Colonic mucosa (tissue), 4 donors: ENCODE data around the gene SLC9A3. TPM values are rescaled to one million over a fixed set of nuclear protein-coding genes. Genes with fewer than 3 reads are reported as not detected.

ENCODE experiments used
- DNase-seq: peaks from one replicate; pipeline ENCODE4 v3.0.0-alpha.2; 2020
- H3K27ac ChIP-seq: fragments of 200-600 bp; one replicate; pipeline ENCODE4 v1.8.0; 2021
- H3K27me3 ChIP-seq: fragments of 200-600 bp; one replicate; pipeline ENCODE4 v1.8.0; 2021
- H3K36me3 ChIP-seq: fragments of 200-600 bp; one replicate; pipeline ENCODE4 v1.8.0; 2021
- H3K4me1 ChIP-seq: fragments of 200-600 bp; one replicate; pipeline ENCODE4 v1.8.0; 2021; ENCODE audit warnings: mild to moderate bottlenecking
- H3K4me3 ChIP-seq: fragments of 200-600 bp; one replicate; pipeline ENCODE4 v1.8.0; 2021
- H3K9ac ChIP-seq, 2 donors: one replicate each; pipeline ENCODE4 v1.7.0; 2013; ENCODE audit warnings: control low read depth in 2 of 2, low read depth in 2 of 2, low read length in 2 of 2
- H3K9me3 ChIP-seq: fragments of 200-600 bp; one replicate; pipeline ENCODE4 v1.8.0; 2021
- intact Hi-C: fragments of 100-400 bp; cut with DNase I; formaldehyde crosslinking; loops from one replicate; pipeline ENCODE4 v1.14.1; 2022
- total RNA-seq, 2 donors: library from RNA; stranded (reverse); fragmentation: NEBNext Ultra II Directional in 1 of 2; extraction: Animal tissue kit (Norgen Biotek cat#: 25700) in 1 of 2; gene quantifications; one replicate each; pipeline ENCODE4 v1.2.1, GENCODE V29; 2021
- TF ChIP-seq, protein P1 (sequence below): fragments of 200-600 bp; IDR thresholded peaks from one replicate; pipeline ENCODE4 v1.8.0; 2022; ENCODE audit warnings: antibody characterized with exemption, mild to moderate bottlenecking
- donor health status: healthy.
- donor health status: DM: no; HTN: no; CAD: no.
- donor health status: DM: no; HTN: no; CAD: no.

Gene SLC9A3
- total RNA-seq, 2 donors from 2014 or later: 70.0 to 78.8 TPM

DNA sequence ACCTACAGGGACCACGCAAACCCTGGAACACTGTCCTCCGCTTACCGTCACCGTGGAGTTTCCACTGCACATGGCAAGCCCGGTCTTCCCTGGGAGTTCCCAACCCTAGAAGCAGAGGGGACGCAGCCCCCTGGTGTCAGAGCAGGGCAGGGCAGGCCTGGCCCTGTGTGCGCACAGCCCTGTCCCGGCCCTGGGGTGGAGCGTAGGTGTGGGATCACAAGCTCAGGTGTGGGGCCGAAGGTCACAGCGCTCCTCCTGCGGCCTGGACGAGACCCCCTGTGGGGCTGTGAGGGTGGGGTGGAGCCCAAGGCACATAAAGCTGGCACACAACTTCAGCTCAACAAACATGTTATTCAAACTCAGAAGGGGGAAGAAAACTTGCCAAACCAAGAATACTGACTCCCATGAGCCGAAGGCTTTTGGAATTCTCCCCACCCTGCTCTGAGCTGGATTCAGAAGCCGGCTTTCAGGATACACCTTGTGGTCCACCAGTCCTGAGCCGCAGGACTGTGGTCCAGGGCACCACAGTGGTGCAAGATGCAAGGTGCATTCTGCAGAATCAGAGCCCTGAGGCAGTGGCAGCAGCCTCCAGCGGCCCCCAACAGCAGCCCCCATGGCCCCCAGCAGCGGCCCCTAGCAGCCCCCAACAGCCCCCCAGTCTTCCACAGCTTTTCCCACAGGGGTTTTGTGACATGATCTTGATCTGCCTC, 93.1 kb downstream of the SLC9A3 start:
- intact Hi-C loops: no loop called here
- TF ChIP-seq, protein P1, sequence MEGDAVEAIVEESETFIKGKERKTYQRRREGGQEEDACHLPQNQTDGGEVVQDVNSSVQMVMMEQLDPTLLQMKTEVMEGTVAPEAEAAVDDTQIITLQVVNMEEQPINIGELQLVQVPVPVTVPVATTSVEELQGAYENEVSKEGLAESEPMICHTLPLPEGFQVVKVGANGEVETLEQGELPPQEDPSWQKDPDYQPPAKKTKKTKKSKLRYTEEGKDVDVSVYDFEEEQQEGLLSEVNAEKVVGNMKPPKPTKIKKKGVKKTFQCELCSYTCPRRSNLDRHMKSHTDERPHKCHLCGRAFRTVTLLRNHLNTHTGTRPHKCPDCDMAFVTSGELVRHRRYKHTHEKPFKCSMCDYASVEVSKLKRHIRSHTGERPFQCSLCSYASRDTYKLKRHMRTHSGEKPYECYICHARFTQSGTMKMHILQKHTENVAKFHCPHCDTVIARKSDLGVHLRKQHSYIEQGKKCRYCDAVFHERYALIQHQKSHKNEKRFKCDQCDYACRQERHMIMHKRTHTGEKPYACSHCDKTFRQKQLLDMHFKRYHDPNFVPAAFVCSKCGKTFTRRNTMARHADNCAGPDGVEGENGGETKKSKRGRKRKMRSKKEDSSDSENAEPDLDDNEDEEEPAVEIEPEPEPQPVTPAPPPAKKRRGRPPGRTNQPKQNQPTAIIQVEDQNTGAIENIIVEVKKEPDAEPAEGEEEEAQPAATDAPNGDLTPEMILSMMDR: peak; percentile 59

DNA sequence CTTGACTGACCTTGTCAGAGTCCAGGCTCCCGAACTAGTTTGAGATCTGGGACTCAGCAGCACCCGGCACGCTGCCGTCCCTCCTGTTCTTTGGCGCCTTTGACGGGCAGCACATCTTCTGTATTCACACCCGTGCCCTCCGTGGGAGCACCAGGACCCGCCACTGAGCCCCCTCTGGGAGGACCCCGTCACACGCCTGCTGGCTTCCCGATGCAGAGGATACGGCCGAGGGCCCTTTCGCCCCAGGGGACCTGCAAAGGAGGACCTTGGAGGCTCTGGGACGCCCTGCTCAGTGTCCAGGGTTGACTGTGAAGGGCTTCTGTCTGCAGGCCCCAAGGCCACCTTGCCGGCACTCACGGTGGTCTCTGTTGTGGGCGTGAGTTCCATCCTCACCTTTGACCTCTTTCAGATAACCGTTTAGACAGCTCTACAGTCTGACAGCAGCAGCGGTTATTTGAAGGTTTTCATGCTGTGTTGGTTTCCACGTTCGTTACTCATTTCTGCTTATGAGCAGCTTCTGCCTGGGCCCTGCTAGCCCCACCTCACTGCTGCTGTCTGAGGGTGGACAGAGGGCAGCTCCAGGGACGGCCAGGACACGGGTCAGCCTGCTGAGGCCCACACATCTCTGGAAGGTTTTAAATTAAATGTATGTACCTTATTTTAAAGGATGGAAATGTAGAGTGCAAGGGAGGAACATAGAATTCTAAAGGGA, 93.9 kb downstream of the SLC9A3 start:
- no peak overlapping the region for H3K27ac ChIP-seq
- no peaks in the 10 kb centered on the region for H3K4me1 ChIP-seq
- TF ChIP-seq, protein P1: no peak
- no peaks in the 10 kb centered on the region for H3K36me3 ChIP-seq
- intact Hi-C loops: no loop called here
- H3K4me3 ChIP-seq: no peak overlapping the region
- no peaks in the 10 kb centered on the region for H3K9me3 ChIP-seq
- DNase-seq: no peak
- no peak overlapping the region for H3K9ac ChIP-seq
- no peaks in the 10 kb centered on the region for H3K27me3 ChIP-seq

More for the DNA sequence above, 93.1 kb downstream of the SLC9A3 start:
- peak overlapping the region in 1 of 2 donors; percentile 19 for H3K9ac ChIP-seq
- no peaks in the 10 kb centered on the region for H3K4me1 ChIP-seq
- no peak overlapping the region for H3K27ac ChIP-seq
- no peaks in the 10 kb centered on the region for H3K36me3 ChIP-seq
- peak; percentile 51 for DNase-seq
- no peak overlapping the region for H3K4me3 ChIP-seq
- H3K9me3 ChIP-seq: no peaks in the 10 kb centered on the region
- H3K27me3 ChIP-seq: no peaks in the 10 kb centered on the region

DNA sequence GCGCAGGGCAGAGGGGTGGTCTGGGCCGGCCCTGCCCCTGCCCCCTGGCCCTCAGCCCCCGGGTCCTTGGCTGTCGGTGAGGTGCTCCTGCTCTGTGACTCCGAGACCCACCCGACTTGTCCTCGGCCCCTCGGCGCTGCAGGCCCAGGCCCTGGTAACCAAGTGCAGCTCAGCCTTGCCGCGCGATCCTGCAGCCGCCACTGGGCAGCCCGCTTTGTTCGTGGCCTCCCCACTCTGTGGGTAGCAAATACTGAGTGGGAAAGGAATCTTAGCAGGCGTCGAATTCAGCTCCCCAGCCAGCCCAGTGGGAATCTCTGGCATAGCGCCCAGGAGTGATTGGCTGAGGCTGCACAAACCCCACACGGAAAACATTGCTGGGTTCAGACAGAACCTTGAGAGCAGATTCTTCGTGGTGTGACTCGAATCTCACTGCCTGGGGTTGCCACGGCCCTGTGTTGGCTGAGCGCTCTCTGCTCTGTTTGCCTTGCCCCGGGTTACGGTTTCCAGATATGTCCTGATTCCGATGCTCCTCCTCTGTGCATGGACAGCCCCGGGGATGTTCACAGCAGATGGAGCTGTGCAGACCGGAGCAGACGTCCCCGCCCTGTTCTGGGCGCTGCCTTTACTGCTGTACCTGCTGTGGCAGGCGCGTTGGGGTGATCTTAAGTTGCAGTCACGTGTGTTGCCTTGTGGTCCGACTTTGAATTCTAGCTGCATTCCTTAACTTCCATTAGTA, 94.6 kb downstream of the SLC9A3 start:
- H3K27me3 ChIP-seq: no peaks in the 10 kb centered on the region
- DNase-seq: no peak
- no peak overlapping the region for H3K27ac ChIP-seq
- H3K9ac ChIP-seq: peak overlapping the region in 1 of 2 donors; percentile 34
- H3K4me3 ChIP-seq: no peak overlapping the region
- H3K36me3 ChIP-seq: no peaks in the 10 kb centered on the region
- H3K4me1 ChIP-seq: no peaks in the 10 kb centered on the region
- intact Hi-C loops: loop anchor here (5.0 kb wide), 1 partner anchor 107 kb away; the partner anchor contains the start of gene AHRR
- TF ChIP-seq, protein P1: no peak
- no peaks in the 10 kb centered on the region for H3K9me3 ChIP-seq

DNA sequence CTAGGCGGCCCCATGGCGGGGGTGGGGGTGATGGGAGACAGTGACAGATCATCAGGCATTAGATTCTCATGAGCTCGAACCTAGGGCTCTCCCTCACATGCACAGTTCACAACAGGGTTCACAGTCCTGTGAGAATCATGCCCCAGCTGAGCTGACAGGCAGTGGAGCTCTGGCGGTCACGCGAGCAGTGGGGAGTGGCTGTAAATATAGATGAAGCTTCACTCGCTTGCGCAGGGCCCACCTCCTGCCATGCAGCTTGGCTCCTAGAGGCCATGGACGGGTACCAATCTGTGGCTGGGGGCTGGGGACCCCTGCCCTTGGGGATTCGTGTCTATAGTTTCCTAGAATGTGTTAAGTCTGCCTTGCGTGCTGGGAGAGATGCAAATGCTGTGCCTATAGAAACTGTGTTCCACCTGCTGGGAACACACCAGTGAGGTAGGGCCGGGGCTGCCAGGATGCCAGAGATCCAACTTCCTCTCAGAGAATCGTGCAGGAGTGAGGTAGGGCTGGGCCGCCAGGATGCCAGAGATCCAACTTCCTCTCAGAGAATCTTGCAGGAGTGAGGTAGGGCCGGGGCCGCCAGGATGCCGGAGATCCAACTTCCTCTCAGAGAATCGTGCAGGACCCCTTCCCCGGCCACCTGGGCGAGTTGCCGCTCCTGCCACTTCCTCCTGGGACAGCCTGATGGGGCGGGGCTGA, 95.3 kb downstream of the SLC9A3 start:
- no peaks in the 10 kb centered on the region for H3K27me3 ChIP-seq
- H3K27ac ChIP-seq: no peak overlapping the region
- intact Hi-C loops: loop anchor here (5.0 kb wide), 1 partner anchor 107 kb away; the partner anchor contains the start of gene AHRR
- no peak overlapping the region for H3K4me3 ChIP-seq
- no peaks in the 10 kb centered on the region for H3K9me3 ChIP-seq
- no peak overlapping the region for H3K9ac ChIP-seq
- no peak for DNase-seq
- H3K4me1 ChIP-seq: no peaks in the 10 kb centered on the region
- TF ChIP-seq, protein P1: no peak
- H3K36me3 ChIP-seq: no peaks in the 10 kb centered on the region

DNA sequence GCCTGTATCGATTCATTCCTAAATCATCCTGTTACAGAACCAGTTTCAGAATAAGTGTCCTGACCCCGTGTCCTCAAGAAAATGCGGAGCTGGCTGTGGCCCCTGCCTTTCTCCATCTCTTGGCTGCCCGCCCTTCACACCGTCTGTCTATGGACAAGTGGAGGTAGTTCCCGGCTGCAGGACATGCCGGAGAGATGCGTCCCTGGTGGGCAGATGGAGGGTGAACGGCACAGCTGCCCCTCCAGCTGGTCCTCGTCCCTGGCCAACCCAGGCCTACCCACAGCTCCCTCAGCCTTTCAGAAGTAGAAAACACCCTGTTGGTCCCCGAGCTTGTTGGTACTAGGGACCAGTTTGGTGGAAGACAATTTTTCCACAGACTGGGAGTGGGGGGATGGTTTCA, 96.0 kb downstream of the SLC9A3 start:
- H3K9me3 ChIP-seq: no peaks in the 10 kb centered on the region
- H3K27ac ChIP-seq: no peak overlapping the region
- no peaks in the 10 kb centered on the region for H3K36me3 ChIP-seq
- TF ChIP-seq, protein P1: no peak
- no peaks in the 10 kb centered on the region for H3K27me3 ChIP-seq
- no peak overlapping the region for H3K4me3 ChIP-seq
- intact Hi-C loops: loop anchor here (5.0 kb wide), 1 partner anchor 106 kb away; the partner anchor contains the start of gene AHRR
- H3K4me1 ChIP-seq: no peaks in the 10 kb centered on the region
- H3K9ac ChIP-seq: no peak overlapping the region
- no peak for DNase-seq
